ENCODE data around the gene NCF4.
A peak's percentile ranks its signal among the peaks of the same experiment; 100 is the strongest.

The NCF4 gene

GRCh38 chr22:36838119-36839030 lies 22.4 kb upstream of the NCF4 start:
- no peak for DNase-seq (ENCODE audit: low read depth)

GRCh38 chr22:36839356-36840073 lies 21.3 kb upstream of the NCF4 start:
- no peak for DNase-seq (ENCODE audit: low read depth)

- DNase-seq (ENCODE audit: low read depth), result no peak
Observed at GRCh38 chr22:36840106-36840505, 20.7 kb upstream of the NCF4 start.

GRCh38 chr22:36846271-36846670 lies 14.5 kb upstream of the NCF4 start:
- DNase-seq (ENCODE audit: low read depth), result no peak

- no peak for DNase-seq (ENCODE audit: low read depth)
Observed at GRCh38 chr22:36846949-36847348, 13.9 kb upstream of the NCF4 start.

GRCh38 chr22:36850056-36850455 lies 10.8 kb upstream of the NCF4 start:
- no peak for DNase-seq (ENCODE audit: low read depth)

GRCh38 chr22:36850682-36851081 lies 10.1 kb upstream of the NCF4 start:
- DNase-seq (ENCODE audit: low read depth), result no peak

GRCh38 chr22:36852056-36852973 lies 8.5 kb upstream of the NCF4 start:
- DNase-seq (ENCODE audit: low read depth), result no peak

GRCh38 chr22:36853407-36854099 lies 7.3 kb upstream of the NCF4 start:
- no peak for DNase-seq (ENCODE audit: low read depth)

GRCh38 chr22:36855478-36855877 lies 5.3 kb upstream of the NCF4 start:
- DNase-seq (ENCODE audit: low read depth), result no peak

- DNase-seq (ENCODE audit: low read depth), result peak; percentile 59
Observed at GRCh38 chr22:36856121-36856791, 4.5 kb upstream of the NCF4 start.

GRCh38 chr22:36856792-36857135 lies 4.0 kb upstream of the NCF4 start:
- no peak for DNase-seq (ENCODE audit: low read depth)

GRCh38 chr22:36858156-36858555 lies 2.6 kb upstream of the NCF4 start:
- no peak for DNase-seq (ENCODE audit: low read depth)

GRCh38 chr22:36858966-36859365 lies 1.8 kb upstream of the NCF4 start:
- DNase-seq (ENCODE audit: low read depth), result no peak

- DNase-seq (ENCODE audit: low read depth), result no peak
Observed at GRCh38 chr22:36860017-36860416, 789 bp upstream of the NCF4 start.

- no peak for DNase-seq (ENCODE audit: low read depth)
Observed at GRCh38 chr22:36860438-36860820, 377 bp upstream of the NCF4 start.

GRCh38 chr22:36862251-36863242 lies 1.7 kb downstream of the NCF4 start:
- DNase-seq (ENCODE audit: low read depth), result no peak

GRCh38 chr22:36863281-36863680 lies 2.5 kb downstream of the NCF4 start:
- DNase-seq (ENCODE audit: low read depth), result no peak

- DNase-seq (ENCODE audit: low read depth), result no peak
Observed at GRCh38 chr22:36863979-36864378, 3.2 kb downstream of the NCF4 start.
